ENCODE measurements around the gene ADCY1. TPM values are rescaled to one million over a fixed set of nuclear protein-coding genes. Genes with fewer than 3 reads are reported as not detected.

Gene ADCY1
- total and polyA plus RNA-seq, 4 donors = 0.33 to 20.1 (median 4.1) TPM

- Histone ChIP-seq H3K4me1 (ENCODE audit: control insufficient read depth in 4 of 4, insufficient read depth in 4 of 4, low read length in 3 of 4) (no peaks in the 10 kb centered on the region), H3K9me3 (ENCODE audit: control insufficient read depth in 4 of 4, low read length in 3 of 4) (no peaks in the 10 kb centered on the region), H3K27me3 (ENCODE audit: control insufficient read depth in 4 of 4, insufficient read depth in 4 of 4, low read length in 3 of 4) (no peaks in the 10 kb centered on the region), H3K27ac (ENCODE audit: low read depth in 1 of 2, low read length in 2 of 2) (no peak overlapping the region), H3K36me3 (ENCODE audit: control insufficient read depth in 4 of 4, insufficient read depth in 3 of 4, low read depth in 1 of 4, low read length in 3 of 4) (no peaks in the 10 kb centered on the region), H3K4me3 (ENCODE audit: low read depth in 1 of 3, low read length in 3 of 3) (no peak overlapping the region), H3K9ac (ENCODE audit: low read depth in 1 of 2, low read length in 2 of 2) (no peak overlapping the region)
- peak; percentile 9 for DNase-seq (ENCODE audit: low spot score)
- WGBS = 85% methylated on average over 1 of the region's 1 CpG
- TF ChIP-seq JUND (IDR thresholded peaks at IDR 0.05) = no peak
- no peak for TF ChIP-seq RXRA (IDR thresholded peaks at IDR 0.05)
- no peak for TF ChIP-seq EGR1 (IDR thresholded peaks at IDR 0.05; ENCODE audit: low read depth in 2 of 2)
- TF ChIP-seq YY1 (IDR thresholded peaks at IDR 0.05) = no peak
- TF ChIP-seq FOXA2 (IDR thresholded peaks at IDR 0.05) = no peak
- TF ChIP-seq ATF3 (IDR thresholded peaks at IDR 0.05) = no peak
- TF ChIP-seq HNF4A (conservative IDR thresholded peaks at IDR 0.05) = no peak
- TF ChIP-seq GABPA (IDR thresholded peaks at IDR 0.05 in 1 of 2, conservative IDR thresholded peaks at IDR 0.05 in 1 of 2) = no peak
- TF ChIP-seq TAF1 (conservative IDR thresholded peaks at IDR 0.05) = no peak
- no peak for TF ChIP-seq NR2F2 (IDR thresholded peaks at IDR 0.05)
- TF ChIP-seq HNF4G (IDR thresholded peaks at IDR 0.05) = no peak
- TF ChIP-seq RAD21 (IDR thresholded peaks at IDR 0.05) = no peak
- TF ChIP-seq ZBTB33 (IDR thresholded peaks at IDR 0.05) = no peak
- no peak for TF ChIP-seq SP1 (IDR thresholded peaks at IDR 0.05)
- TF ChIP-seq CTCF (IDR thresholded peaks at IDR 0.05; ENCODE audit: low read depth, low read length, missing input control) = no peak
- TF ChIP-seq FOXA1 (IDR thresholded peaks at IDR 0.05) = no peak
Measured at GRCh38 chr7:45660901-45661211, 86.7 kb downstream of the ADCY1 start.

GRCh38 chr7:45661302-45661995 lies 87.3 kb downstream of the ADCY1 start:
- H3K9me3 ChIP-seq (ENCODE audit: control insufficient read depth in 4 of 4, low read length in 3 of 4) = no peaks in the 10 kb centered on the region
- 90% methylated on average over 16 of the region's 16 CpGs for WGBS
- no peaks in the 10 kb centered on the region for H3K36me3 ChIP-seq (ENCODE audit: control insufficient read depth in 4 of 4, insufficient read depth in 3 of 4, low read depth in 1 of 4, low read length in 3 of 4)
- TF ChIP-seq TAF1 (conservative IDR thresholded peaks at IDR 0.05) (no peak), YY1 (IDR thresholded peaks at IDR 0.05) (no peak), SP1 (IDR thresholded peaks at IDR 0.05) (no peak), HNF4G (IDR thresholded peaks at IDR 0.05) (no peak), RAD21 (IDR thresholded peaks at IDR 0.05) (no peak), CTCF (IDR thresholded peaks at IDR 0.05; ENCODE audit: low read depth, low read length, missing input control) (no peak), REST (IDR thresholded peaks at IDR 0.05) (no peak), ZBTB33 (IDR thresholded peaks at IDR 0.05) (no peak)
- H3K9ac ChIP-seq (ENCODE audit: low read depth in 1 of 2, low read length in 2 of 2) = no peak overlapping the region
- no peaks in the 10 kb centered on the region for H3K4me1 ChIP-seq (ENCODE audit: control insufficient read depth in 4 of 4, insufficient read depth in 4 of 4, low read length in 3 of 4)
- H3K4me3 ChIP-seq (ENCODE audit: low read depth in 1 of 3, low read length in 3 of 3) = no peak overlapping the region
- no peak overlapping the region for H3K27ac ChIP-seq (ENCODE audit: low read depth in 1 of 2, low read length in 2 of 2)
- DNase-seq (ENCODE audit: low spot score) = peak; percentile 23
- no peaks in the 10 kb centered on the region for H3K27me3 ChIP-seq (ENCODE audit: control insufficient read depth in 4 of 4, insufficient read depth in 4 of 4, low read length in 3 of 4)

All from liver (tissue), 9 donors.